Pancreas (tissue), 10 donors: Measurements from ENCODE around the gene ROBO3. TPM values are rescaled to one million over a fixed set of nuclear protein-coding genes. Genes with fewer than 3 reads are reported as not detected.

Source experiments
- ATAC-seq, 4 donors: fragments of 200-7000 bp; cut with Tn5 transposase; one replicate each; pipeline versions ENCODE4 v1.8.0 to v1.9.1; 2020; ENCODE audit warnings: mild to moderate bottlenecking in 4 of 4, moderate library complexity in 4 of 4
- DNase-seq, 6 donors: peaks; one replicate each; pipeline ENCODE4 v3.0.0-alpha.2; 2020
- FAIRE-seq: peaks from 2 replicates; lab custom pipeline; 2012; peaks lifted over from hg19 to GRCh38; lab: Jason Lieb, UNC
- H3K27ac ChIP-seq, 4 donors: fragments of 200-600 bp; sonication (generic); 1 replicate in 3 of 4; 2 replicates in 1 of 4; pipeline versions ENCODE4 v1.5.0 to v1.8.0; 2020
- H3K27me3 ChIP-seq, 4 donors: fragments of 200-600 bp; one replicate each; pipeline ENCODE4 v1.8.0; 2021
- H3K36me3 ChIP-seq, 3 donors: fragments of 200-600 bp; sonication (generic) in 1 of 3; one replicate each; pipeline versions ENCODE4 v1.5.0 to v1.8.0; 2020 to 2021
- H3K4me1 ChIP-seq, 3 donors: fragments of 200-600 bp; one replicate each; pipeline ENCODE4 v1.8.0; 2021
- H3K4me3 ChIP-seq, 4 donors: fragments of 200-600 bp; sonication (generic) in 2 of 4; one replicate each; pipeline versions ENCODE4 v1.5.0 to v1.8.0; 2020 to 2021
- H3K9me3 ChIP-seq, 4 donors: fragments of 200-600 bp; one replicate each; pipeline ENCODE4 v1.8.0; 2021
- WGBS, 2 donors: extraction: QIAGEN DNeasy Blood & Tissue Kit; methylation state at CpG; one replicate each; pipeline ENCODE4 v1.1.7; 2013; 5-methylcytosine and 5-hydroxymethylcytosine counted together
- intact Hi-C, 3 donors: fragments of 100-400 bp; cut with DNase I; formaldehyde crosslinking; loops; one replicate each; pipeline versions ENCODE4 v1.11.1 to v1.14.2; 2022
- polyA plus RNA-seq, 2 donors: library from polyadenylated mRNA; stranded (reverse); fragments of 200-250 nt; gene quantifications; one replicate each; pipeline ENCODE4 v1.2.3, GENCODE V29; 2013
- total RNA-seq, 6 donors: library from RNA; stranded (reverse); fragmentation: NEBNext Ultra II Directional in 4 of 6; extraction: Animal tissue kit (Norgen Biotek cat#: 25700) in 4 of 6; gene quantifications; one replicate each; pipeline versions ENCODE4 v1.2.1 to v1.2.4, GENCODE V29; 2021 to 2023
- TF ChIP-seq, protein P1 (sequence below), 4 donors: fragments of 200-600 bp; sonication (generic) in 3 of 4; IDR thresholded peaks; one replicate each; pipeline versions ENCODE4 v1.5.0 to v1.8.0; 2021; ENCODE audit warnings: antibody characterized with exemption in 4 of 4
- donor health status: healthy with polysubstance abuse.
- donor health status: DM: no; HTN: no; CAD: no; lungs with moderate emphysema.
- donor health status: DM: no; HTN: no; CAD: no.
- donor health status: control.
- donor health status: control.
- donor health status: Bipolar disorder and iron deficiency.
- donor health status: DM: yes; HTN: yes; CAD: no.
- donor health status: DM: no; HTN: no; CAD: no.
- donor health status: DM: no; HTN: no; CAD: no.
- donor health status: DM: yes; HTN: yes; CAD: no.

The ROBO3 gene
- total and polyA plus RNA-seq, 8 donors: 1.1 to 25.0 (median 2.8) TPM

DNA sequence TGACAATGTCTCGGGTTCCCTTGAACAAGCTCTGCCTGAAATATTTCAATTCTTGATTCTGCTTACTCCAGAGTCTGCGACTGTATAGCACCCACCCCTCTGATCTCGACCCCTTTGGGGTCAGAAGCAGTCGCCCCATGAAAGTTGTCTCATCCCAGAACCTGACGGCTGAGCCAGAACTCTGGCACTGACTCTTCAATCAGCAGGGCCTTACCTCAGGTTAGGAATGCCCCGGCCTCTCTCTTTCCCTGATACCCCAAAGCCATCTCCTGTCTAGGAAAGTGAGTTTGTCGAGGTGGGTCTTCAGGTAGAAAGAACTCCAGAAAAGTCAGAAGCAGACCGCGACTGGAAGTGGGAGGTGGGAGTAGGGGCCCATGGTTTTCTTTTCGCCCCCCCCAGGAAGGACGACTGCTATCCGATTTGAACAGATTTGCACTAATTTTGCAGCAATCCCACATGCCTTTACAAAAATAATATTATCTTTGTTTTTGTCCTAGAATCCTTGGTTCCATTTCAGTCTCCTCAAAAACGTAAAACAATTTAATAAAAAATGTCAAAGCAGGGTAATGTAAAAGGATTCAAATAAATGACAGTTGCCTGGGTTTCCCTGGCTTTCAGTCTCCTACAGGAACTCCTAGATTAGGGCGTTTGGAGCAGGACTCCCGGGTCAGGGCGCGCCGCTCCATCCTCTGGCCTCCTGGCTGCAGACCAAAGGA lies 898 bp upstream of the ROBO3 start:
- H3K9me3 ChIP-seq: no peaks in the 10 kb centered on the region
- FAIRE-seq (no peak), DNase-seq (peak in 1 of 6 donors; percentile 20), ATAC-seq (no peak)
- peaks cover 0 to 13% (median 3%) of the 10 kb centered on the region in 3 donors for H3K4me1 ChIP-seq
- H3K27ac ChIP-seq: no peak overlapping the region
- H3K4me3 ChIP-seq: no peak overlapping the region
- intact Hi-C loops: no loop called here
- no peaks in the 10 kb centered on the region for H3K36me3 ChIP-seq
- TF ChIP-seq, protein P1, sequence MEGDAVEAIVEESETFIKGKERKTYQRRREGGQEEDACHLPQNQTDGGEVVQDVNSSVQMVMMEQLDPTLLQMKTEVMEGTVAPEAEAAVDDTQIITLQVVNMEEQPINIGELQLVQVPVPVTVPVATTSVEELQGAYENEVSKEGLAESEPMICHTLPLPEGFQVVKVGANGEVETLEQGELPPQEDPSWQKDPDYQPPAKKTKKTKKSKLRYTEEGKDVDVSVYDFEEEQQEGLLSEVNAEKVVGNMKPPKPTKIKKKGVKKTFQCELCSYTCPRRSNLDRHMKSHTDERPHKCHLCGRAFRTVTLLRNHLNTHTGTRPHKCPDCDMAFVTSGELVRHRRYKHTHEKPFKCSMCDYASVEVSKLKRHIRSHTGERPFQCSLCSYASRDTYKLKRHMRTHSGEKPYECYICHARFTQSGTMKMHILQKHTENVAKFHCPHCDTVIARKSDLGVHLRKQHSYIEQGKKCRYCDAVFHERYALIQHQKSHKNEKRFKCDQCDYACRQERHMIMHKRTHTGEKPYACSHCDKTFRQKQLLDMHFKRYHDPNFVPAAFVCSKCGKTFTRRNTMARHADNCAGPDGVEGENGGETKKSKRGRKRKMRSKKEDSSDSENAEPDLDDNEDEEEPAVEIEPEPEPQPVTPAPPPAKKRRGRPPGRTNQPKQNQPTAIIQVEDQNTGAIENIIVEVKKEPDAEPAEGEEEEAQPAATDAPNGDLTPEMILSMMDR (IDR thresholded peaks at IDR 0.05): no peak
- 11 to 15% methylated on average over 18 of the region's 18 CpGs for WGBS, 2 donors
- H3K27me3 ChIP-seq: peaks cover 0 to 59% (median 7%) of the 10 kb centered on the region in 4 donors

DNA sequence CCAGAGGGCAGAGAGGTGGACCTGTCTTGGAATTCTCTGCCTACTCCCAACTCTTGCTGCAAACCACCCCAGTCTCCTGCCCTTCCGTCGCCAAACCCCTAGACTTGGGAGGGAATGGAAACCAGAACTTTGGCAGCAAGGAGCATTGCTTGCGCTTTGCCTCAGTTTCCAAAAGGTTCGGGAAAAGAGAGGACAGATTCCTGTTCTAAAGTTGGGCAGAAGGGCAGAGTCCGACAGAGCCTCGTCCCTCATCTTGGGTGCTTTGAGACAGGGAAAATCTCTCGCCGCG lies 396 bp upstream of the ROBO3 start:
- no peak for ATAC-seq
- Histone ChIP-seq H3K4me1 (peaks cover 0 to 13% (median 3%) of the 10 kb centered on the region in 3 donors), H3K27ac (no peak overlapping the region), H3K36me3 (no peaks in the 10 kb centered on the region), H3K9me3 (no peaks in the 10 kb centered on the region), H3K27me3 (peaks cover 0 to 59% (median 7%) of the 10 kb centered on the region in 4 donors), H3K4me3 (no peak overlapping the region)
- intact Hi-C loops: no loop called here
- TF ChIP-seq, protein P1 (IDR thresholded peaks at IDR 0.05): no peak
- peak in 1 of 6 donors; percentile 39 for DNase-seq
- FAIRE-seq: no peak
- 5 to 7% methylated on average over 9 of the region's 9 CpGs for WGBS, 2 donors

DNA sequence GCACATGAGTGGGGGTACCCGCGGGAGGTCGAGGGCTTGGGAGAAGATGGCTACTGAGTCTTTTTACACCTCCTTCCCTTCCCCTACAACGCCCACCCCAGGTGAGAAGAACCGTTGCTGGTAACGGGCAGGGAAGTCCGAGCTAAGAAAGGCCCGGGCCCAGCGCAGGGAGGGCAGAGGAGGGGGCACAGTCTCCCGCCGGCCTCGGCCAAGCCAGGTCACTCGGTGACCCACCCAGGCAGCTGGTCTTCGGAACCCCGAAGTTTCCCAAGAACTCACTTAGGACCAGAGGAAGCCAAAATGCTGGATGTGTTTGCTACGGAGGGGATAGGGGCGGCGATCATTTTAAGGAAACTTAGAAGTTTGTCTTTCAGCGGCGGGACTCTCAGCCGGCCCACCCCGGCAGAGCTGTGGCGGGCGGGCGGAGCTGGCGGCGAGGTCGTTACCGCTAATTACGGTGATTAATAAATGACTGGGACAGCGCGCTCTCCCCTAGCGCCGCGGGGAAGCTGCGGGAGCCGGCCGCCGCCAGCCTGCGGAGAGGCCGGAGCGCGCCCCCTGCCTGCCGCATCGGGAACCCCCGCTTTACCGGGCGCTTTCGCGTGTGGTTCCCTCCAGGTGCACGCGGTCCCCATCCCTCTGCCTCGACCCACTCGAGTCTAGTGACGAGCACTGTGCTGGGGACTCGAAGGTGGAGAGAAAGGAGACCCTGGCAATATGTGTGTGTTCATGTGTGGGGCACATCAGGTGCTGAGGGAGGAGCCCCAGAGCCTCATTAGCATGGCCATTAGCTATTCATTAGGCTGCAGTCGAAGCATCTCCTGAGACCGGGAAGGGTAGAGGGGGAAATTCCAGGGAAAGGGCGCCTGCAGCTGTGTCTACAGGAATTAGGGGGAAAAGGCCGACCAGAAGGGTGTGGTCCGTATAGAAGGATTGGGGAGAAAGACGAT lies 945 bp downstream of the ROBO3 start:
- WGBS, 2 donors: 2 to 3% methylated on average over 55 to 62 of the region's 62 CpGs
- Histone ChIP-seq H3K36me3 (no peaks in the 10 kb centered on the region), H3K4me3 (peak overlapping the region in 1 of 4 donors; percentile 28), H3K27me3 (peaks cover 0 to 61% (median 7%) of the 10 kb centered on the region in 4 donors), H3K27ac (no peak overlapping the region), H3K4me1 (peaks cover 0 to 13% (median 3%) of the 10 kb centered on the region in 3 donors), H3K9me3 (no peaks in the 10 kb centered on the region)
- intact Hi-C loops: no loop called here
- DNase-seq: peak in 3 of 6 donors; percentile 34 to 83 (median 71)
- TF ChIP-seq, protein P1 (IDR thresholded peaks at IDR 0.05): peak; percentile 53 to 82 (median 68)
- no peak for FAIRE-seq
- ATAC-seq: peak in 3 of 4 donors; percentile 65 to 74 (median 74)

DNA sequence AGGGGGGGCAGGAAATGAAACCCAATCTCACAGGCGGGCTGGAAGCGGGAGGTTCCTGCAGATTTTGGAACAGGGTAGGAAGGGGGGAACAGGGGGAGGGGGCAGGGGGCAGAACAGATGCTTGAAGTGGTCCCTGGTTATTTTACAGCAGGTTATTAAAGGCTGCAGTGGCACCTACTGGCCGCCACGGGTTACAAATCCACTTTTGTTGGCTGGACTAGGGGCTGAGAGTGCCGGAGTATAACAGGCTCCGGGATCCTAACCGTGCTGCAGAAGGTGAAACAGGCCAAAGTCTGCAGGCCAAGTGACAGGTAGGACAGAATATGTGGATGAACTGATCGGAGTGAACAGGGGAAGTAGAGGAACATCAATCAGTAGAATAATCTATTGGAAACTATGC lies 2.5 kb downstream of the ROBO3 start:
- Histone ChIP-seq H3K27me3 (peaks cover 0 to 61% (median 7%) of the 10 kb centered on the region in 4 donors), H3K9me3 (no peaks in the 10 kb centered on the region), H3K4me3 (no peak overlapping the region), H3K27ac (no peak overlapping the region), H3K4me1 (peaks cover 0 to 13% (median 3%) of the 10 kb centered on the region in 3 donors), H3K36me3 (no peaks in the 10 kb centered on the region)
- FAIRE-seq (no peak), DNase-seq (no peak), ATAC-seq (peak; percentile 30 to 63 (median 58))
- TF ChIP-seq, protein P1 (IDR thresholded peaks at IDR 0.05): peak in 2 of 4 donors; percentile 9 to 19
- intact Hi-C loops: no loop called here
- WGBS, 2 donors: 3 to 4% methylated on average over 8 of the region's 8 CpGs
